DOHH2 (cell line): Measurements from ENCODE around the gene ST6GALNAC6.

Experiments
- H3F3A ChIP-seq: fragments of 200-600 bp; sonication (generic), shearing (Covaris generic); 2 replicates; pipeline ENCODE4 v1.6.0; 2016; ENCODE audit warnings: antibody characterized with exemption, mild to moderate bottlenecking; ENCODE audit not compliant: control insufficient read depth, insufficient read depth
- H3K27ac ChIP-seq: fragments of 200-600 bp; sonication (generic); 2 replicates; pipeline ENCODE4 v1.5.1; 2014; ENCODE audit warnings: low read depth, mild to moderate bottlenecking, low read length, moderate library complexity
- H3K27me3 ChIP-seq: fragments of 200-600 bp; sonication (generic); 2 replicates; pipeline ENCODE4 v1.6.1; 2014; ENCODE audit warnings: mild to moderate bottlenecking, low read length, mixed read lengths; ENCODE audit not compliant: control insufficient read depth
- H3K36me3 ChIP-seq: fragments of 200-600 bp; sonication (generic); 2 replicates; pipeline ENCODE4 v1.6.1; 2014; ENCODE audit warnings: mild to moderate bottlenecking, low read length, moderate library complexity, mixed read lengths; ENCODE audit not compliant: control insufficient read depth
- H3K4me1 ChIP-seq: fragments of 200-600 bp; sonication (generic); 2 replicates; pipeline ENCODE4 v1.6.1; 2014; ENCODE audit warnings: mild to moderate bottlenecking, low read length, mixed read lengths; ENCODE audit not compliant: control insufficient read depth
- H3K4me2 ChIP-seq: fragments of 200-600 bp; sonication (generic); 2 replicates; pipeline ENCODE4 v1.6.0; 2014; ENCODE audit warnings: mild to moderate bottlenecking, low read length, moderate library complexity
- H3K4me3 ChIP-seq: fragments of 200-600 bp; sonication (generic); 2 replicates; pipeline ENCODE4 v1.5.1; 2014; ENCODE audit warnings: mild to moderate bottlenecking, low read length, mixed read lengths
- H3K79me2 ChIP-seq: fragments of 200-600 bp; sonication (generic); 2 replicates; pipeline ENCODE4 v1.6.1; 2014; ENCODE audit warnings: mild to moderate bottlenecking, low read length, mixed read lengths; ENCODE audit not compliant: control insufficient read depth
- H3K9me2 ChIP-seq: fragments of 200-600 bp; sonication (generic); replicated peaks from 2 replicates; pipeline ENCODE4 v1.6.1; 2014; ENCODE audit warnings: mild to moderate bottlenecking, low read length, mixed read lengths; ENCODE audit not compliant: control insufficient read depth
- H3K9me3 ChIP-seq: fragments of 200-600 bp; sonication (generic); 2 replicates; pipeline ENCODE4 v1.6.1; 2014; ENCODE audit warnings: antibody characterized with exemption, low read length, mixed read lengths; ENCODE audit not compliant: control insufficient read depth, insufficient read depth
- H4K20me1 ChIP-seq: fragments of 200-600 bp; sonication (generic); 2 replicates; pipeline ENCODE4 v1.6.0; 2014; ENCODE audit warnings: low read depth, mild to moderate bottlenecking, antibody characterized with exemption, low read length, moderate library complexity; ENCODE audit not compliant: control insufficient read depth, insufficient read depth
- EZH2phosphoT487 ChIP-seq: fragments of 200-600 bp; sonication (generic); IDR thresholded peaks from 2 replicates; pipeline ENCODE4 v1.6.1; 2017; ENCODE audit warnings: borderline replicate concordance, mild to moderate bottlenecking, antibody characterized with exemption, low read length, moderate library complexity, mixed read lengths
- TF ChIP-seq, protein P1 (sequence below): fragments of 200-600 bp; sonication (generic); IDR thresholded peaks from one replicate; pipeline ENCODE4 v1.5.1; 2014; ENCODE audit warnings: antibody characterized with exemption, mild to moderate bottlenecking, low read depth, low read length; ENCODE audit not compliant: poor library complexity, severe bottlenecking

Gene ST6GALNAC6

GRCh38 chr9:127874301-127875221 lies 24.8 kb downstream of the ST6GALNAC6 start:
- no peaks in the 10 kb centered on the region for H3K36me3 ChIP-seq
- no peaks in the 10 kb centered on the region for H3K9me2 ChIP-seq
- H4K20me1 ChIP-seq, result no peaks in the 10 kb centered on the region
- H3K27me3 ChIP-seq, result no peaks in the 10 kb centered on the region
- H3F3A ChIP-seq, result no peaks in the 10 kb centered on the region
- H3K27ac ChIP-seq, result no peak overlapping the region
- peaks cover 11% of the 10 kb centered on the region for H3K4me1 ChIP-seq
- H3K4me2 ChIP-seq, result no peak overlapping the region
- H3K9me3 ChIP-seq, result no peaks in the 10 kb centered on the region
- no peak overlapping the region for H3K4me3 ChIP-seq
- no peak for TF ChIP-seq EZH2phosphoT487
- TF ChIP-seq, protein P1, sequence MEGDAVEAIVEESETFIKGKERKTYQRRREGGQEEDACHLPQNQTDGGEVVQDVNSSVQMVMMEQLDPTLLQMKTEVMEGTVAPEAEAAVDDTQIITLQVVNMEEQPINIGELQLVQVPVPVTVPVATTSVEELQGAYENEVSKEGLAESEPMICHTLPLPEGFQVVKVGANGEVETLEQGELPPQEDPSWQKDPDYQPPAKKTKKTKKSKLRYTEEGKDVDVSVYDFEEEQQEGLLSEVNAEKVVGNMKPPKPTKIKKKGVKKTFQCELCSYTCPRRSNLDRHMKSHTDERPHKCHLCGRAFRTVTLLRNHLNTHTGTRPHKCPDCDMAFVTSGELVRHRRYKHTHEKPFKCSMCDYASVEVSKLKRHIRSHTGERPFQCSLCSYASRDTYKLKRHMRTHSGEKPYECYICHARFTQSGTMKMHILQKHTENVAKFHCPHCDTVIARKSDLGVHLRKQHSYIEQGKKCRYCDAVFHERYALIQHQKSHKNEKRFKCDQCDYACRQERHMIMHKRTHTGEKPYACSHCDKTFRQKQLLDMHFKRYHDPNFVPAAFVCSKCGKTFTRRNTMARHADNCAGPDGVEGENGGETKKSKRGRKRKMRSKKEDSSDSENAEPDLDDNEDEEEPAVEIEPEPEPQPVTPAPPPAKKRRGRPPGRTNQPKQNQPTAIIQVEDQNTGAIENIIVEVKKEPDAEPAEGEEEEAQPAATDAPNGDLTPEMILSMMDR, result no peak
- H3K79me2 ChIP-seq, result no peaks in the 10 kb centered on the region

DNA sequence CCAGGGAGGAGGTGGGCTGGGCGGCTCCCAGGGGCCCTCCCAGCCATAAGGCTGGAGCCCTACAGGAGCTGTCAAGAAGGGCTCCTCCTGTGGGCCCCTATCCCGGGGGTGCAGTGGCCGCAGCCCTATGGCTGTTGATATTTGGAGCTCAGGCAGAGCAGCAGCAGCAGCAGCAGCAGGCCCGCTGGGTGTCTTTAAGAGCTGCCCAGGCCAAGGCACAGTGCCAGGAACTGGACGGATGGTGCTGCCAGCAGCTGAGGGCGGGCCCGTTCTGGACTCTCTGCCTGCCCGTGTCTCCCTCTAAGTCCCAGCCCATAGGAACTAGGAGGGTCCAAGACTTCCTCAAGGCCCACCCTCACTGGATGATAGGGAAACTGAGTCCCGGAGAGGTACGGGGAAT lies 25.5 kb downstream of the ST6GALNAC6 start:
- H4K20me1 ChIP-seq, result no peaks in the 10 kb centered on the region
- no peaks in the 10 kb centered on the region for H3K9me3 ChIP-seq
- H3K4me3 ChIP-seq, result no peak overlapping the region
- H3K4me1 ChIP-seq, result peaks cover 4% of the 10 kb centered on the region
- H3K27me3 ChIP-seq, result no peaks in the 10 kb centered on the region
- TF ChIP-seq, protein P1, result no peak
- TF ChIP-seq EZH2phosphoT487, result no peak
- H3K79me2 ChIP-seq, result no peaks in the 10 kb centered on the region
- H3K9me2 ChIP-seq, result no peaks in the 10 kb centered on the region
- H3K36me3 ChIP-seq, result no peaks in the 10 kb centered on the region
- no peak overlapping the region for H3K4me2 ChIP-seq
- no peak overlapping the region for H3K27ac ChIP-seq
- no peaks in the 10 kb centered on the region for H3F3A ChIP-seq

GRCh38 chr9:127873223-127873691 lies 26.1 kb downstream of the ST6GALNAC6 start:
- H3F3A ChIP-seq, result no peaks in the 10 kb centered on the region
- no peaks in the 10 kb centered on the region for H3K36me3 ChIP-seq
- no peak overlapping the region for H3K27ac ChIP-seq
- no peaks in the 10 kb centered on the region for H3K9me2 ChIP-seq
- no peaks in the 10 kb centered on the region for H3K4me1 ChIP-seq
- TF ChIP-seq, protein P1, result no peak
- TF ChIP-seq EZH2phosphoT487, result no peak
- no peaks in the 10 kb centered on the region for H3K79me2 ChIP-seq
- no peak overlapping the region for H3K4me3 ChIP-seq
- no peaks in the 10 kb centered on the region for H3K9me3 ChIP-seq
- H3K4me2 ChIP-seq, result no peak overlapping the region
- no peaks in the 10 kb centered on the region for H3K27me3 ChIP-seq
- no peaks in the 10 kb centered on the region for H4K20me1 ChIP-seq
